ENCODE results near the gene VAV1.

- TF ChIP-seq CTCF (IDR thresholded peaks at IDR 0.05) = no peak
- TF ChIP-seq POLR2A (IDR thresholded peaks at IDR 0.05) = no peak
Observed at GRCh38 chr19:6890401-6890913, 117.9 kb downstream of the VAV1 start.

Measured in ovary (tissue), 3 donors.